ENCODE data around the gene EGFR. TPM values are rescaled to one million over a fixed set of nuclear protein-coding genes. Genes with fewer than 3 reads are reported as not detected.

The EGFR gene
- total RNA-seq, 2 donors from 2014 or later, result 42.5 to 44.2 TPM

DNA sequence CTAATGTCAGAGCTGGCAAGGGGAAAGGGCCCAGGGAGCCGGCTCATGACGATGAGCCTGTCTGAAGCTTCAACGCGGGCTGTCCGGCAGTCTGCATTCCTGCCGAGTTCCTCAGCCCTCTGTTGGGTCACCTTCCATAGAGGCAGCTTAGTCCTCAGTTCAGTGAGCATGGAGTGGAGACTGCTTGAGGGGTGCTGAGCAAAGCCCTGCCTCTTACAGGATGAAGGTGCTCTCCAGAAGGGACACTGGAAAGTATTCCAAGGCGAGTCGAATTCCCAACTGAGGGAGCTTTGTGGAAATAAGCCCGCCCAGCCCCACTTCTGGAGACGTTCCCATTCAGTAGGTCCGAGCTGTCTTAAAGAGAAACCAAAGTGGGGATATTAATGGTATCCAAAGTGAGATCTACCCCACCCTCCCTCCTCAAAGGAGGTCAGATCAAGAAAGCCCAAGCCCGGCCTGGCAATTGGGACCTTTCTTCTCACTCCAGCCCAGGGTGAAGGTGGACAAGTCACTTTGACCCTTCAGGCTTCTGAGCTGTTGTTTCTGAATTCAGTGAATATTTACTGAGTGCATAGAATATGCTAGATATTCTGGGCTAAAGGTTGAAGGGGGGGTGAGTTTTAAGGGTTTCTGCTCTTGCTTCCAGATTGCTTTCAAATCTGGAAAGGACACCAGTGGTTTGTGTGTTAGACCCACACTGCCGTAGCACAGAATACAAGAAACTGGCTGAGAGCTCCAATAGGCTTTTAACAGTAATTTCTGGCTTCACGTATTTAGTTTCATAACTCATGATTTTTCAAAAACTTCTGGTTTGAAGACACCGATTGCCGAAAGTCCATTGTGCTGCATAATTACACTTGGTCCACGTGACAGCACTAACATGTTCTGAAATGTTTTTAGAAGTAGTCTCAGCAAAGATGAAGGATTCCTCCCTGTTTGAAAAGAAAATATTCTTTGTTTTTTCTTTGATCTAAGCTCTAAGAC is 3.5 kb downstream of the EGFR start:
- 84 to 91% methylated on average over 13 to 17 of the region's 17 CpGs for WGBS, 2 donors
- TF ChIP-seq, protein P1, sequence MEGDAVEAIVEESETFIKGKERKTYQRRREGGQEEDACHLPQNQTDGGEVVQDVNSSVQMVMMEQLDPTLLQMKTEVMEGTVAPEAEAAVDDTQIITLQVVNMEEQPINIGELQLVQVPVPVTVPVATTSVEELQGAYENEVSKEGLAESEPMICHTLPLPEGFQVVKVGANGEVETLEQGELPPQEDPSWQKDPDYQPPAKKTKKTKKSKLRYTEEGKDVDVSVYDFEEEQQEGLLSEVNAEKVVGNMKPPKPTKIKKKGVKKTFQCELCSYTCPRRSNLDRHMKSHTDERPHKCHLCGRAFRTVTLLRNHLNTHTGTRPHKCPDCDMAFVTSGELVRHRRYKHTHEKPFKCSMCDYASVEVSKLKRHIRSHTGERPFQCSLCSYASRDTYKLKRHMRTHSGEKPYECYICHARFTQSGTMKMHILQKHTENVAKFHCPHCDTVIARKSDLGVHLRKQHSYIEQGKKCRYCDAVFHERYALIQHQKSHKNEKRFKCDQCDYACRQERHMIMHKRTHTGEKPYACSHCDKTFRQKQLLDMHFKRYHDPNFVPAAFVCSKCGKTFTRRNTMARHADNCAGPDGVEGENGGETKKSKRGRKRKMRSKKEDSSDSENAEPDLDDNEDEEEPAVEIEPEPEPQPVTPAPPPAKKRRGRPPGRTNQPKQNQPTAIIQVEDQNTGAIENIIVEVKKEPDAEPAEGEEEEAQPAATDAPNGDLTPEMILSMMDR (IDR thresholded peaks at IDR 0.05), result no peak
- TF ChIP-seq POLR2A (IDR thresholded peaks at IDR 0.05), result no peak
- H3K27ac ChIP-seq, result peak overlapping the region in 1 of 4 donors; percentile 26
- ATAC-seq, result no peak
- peaks cover 52% of the 10 kb centered on the region for H3K4me1 ChIP-seq
- H3K4me3 ChIP-seq, result no peak overlapping the region
- no peaks in the 10 kb centered on the region for H3K36me3 ChIP-seq (replicated peaks in 1 of 2; ENCODE audit: insufficient read depth in 1 of 2, low read depth in 2 of 2)
- H3K9me3 ChIP-seq, result no peaks in the 10 kb centered on the region
- no peaks in the 10 kb centered on the region for H3K27me3 ChIP-seq
- DNase-seq, result no peak
- intact Hi-C loops (cut with DNase I), result no loop called here

- H3K36me3 ChIP-seq (replicated peaks in 1 of 2; ENCODE audit: insufficient read depth in 1 of 2, low read depth in 2 of 2), result no peaks in the 10 kb centered on the region
- no peaks in the 10 kb centered on the region for H3K27me3 ChIP-seq
- no peak for DNase-seq
- no peak overlapping the region for H3K4me3 ChIP-seq
- no peaks in the 10 kb centered on the region for H3K9me3 ChIP-seq
- intact Hi-C loops (cut with DNase I), result no loop called here
- no peak for TF ChIP-seq POLR2A (IDR thresholded peaks at IDR 0.05)
- TF ChIP-seq, protein P1 (IDR thresholded peaks at IDR 0.05), result no peak
- H3K4me1 ChIP-seq, result peaks cover 49% of the 10 kb centered on the region
- H3K27ac ChIP-seq, result no peak overlapping the region
- ATAC-seq, result no peak
- WGBS, 2 donors, result 68 to 72% methylated on average over 4 of the region's 4 CpGs
Measured at GRCh38 chr7:55023841-55024505, 5.2 kb downstream of the EGFR start.

- DNase-seq, result no peak
- TF ChIP-seq POLR2A (IDR thresholded peaks at IDR 0.05), result no peak
- TF ChIP-seq, protein P1 (IDR thresholded peaks at IDR 0.05), result no peak
- H3K36me3 ChIP-seq (replicated peaks in 1 of 2; ENCODE audit: insufficient read depth in 1 of 2, low read depth in 2 of 2), result no peaks in the 10 kb centered on the region
- no peak overlapping the region for H3K27ac ChIP-seq
- intact Hi-C loops (cut with DNase I), result no loop called here
- peaks cover 55% of the 10 kb centered on the region for H3K4me1 ChIP-seq
- H3K4me3 ChIP-seq, result no peak overlapping the region
- WGBS, 2 donors, result 84 to 86% methylated on average over 2 of the region's 2 CpGs
- no peaks in the 10 kb centered on the region for H3K27me3 ChIP-seq
- H3K9me3 ChIP-seq, result no peaks in the 10 kb centered on the region
- no peak for ATAC-seq
Measured at GRCh38 chr7:55024776-55025175, 6.0 kb downstream of the EGFR start.

DNA sequence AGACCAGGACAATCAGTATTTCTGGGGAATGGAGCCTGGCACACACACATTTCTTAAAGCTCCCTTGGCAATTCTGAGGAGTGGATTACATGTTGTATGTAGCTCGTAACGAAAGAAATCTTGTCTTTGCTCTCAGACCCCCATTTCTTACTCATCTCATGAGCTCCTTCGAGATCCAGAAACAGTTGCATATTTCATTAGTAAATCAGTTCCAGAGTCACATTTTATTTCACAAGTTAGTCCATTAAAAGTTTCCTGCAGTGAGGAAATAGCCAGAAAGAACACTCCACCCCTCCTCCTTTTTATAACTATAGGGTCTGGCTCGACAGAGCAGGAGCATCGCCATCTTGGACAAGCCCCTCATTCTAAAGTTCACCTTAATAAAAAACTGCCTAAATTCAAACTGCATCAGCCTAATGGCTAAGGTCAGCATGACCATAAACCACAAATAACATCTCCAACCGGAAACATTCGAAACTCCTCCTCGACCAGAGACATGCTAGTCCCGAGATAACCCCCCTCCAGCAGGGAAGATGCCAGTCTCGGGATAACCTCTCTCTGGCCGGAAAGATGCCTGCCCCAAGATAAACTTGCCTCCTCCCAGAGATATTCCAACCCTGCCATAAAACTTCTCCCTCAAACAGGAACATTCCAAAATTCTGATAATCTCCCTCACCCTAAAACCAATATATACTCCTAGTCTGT is 7.4 kb downstream of the EGFR start:
- ATAC-seq, result no peak
- H3K4me3 ChIP-seq, result no peak overlapping the region
- peaks cover 59% of the 10 kb centered on the region for H3K4me1 ChIP-seq
- intact Hi-C loops (cut with DNase I), result no loop called here
- no peak for TF ChIP-seq POLR2A (IDR thresholded peaks at IDR 0.05)
- TF ChIP-seq, protein P1 (IDR thresholded peaks at IDR 0.05), result no peak
- no peaks in the 10 kb centered on the region for H3K9me3 ChIP-seq
- no peak for DNase-seq
- H3K27ac ChIP-seq, result peak overlapping the region in 2 of 4 donors; percentile 15 to 45
- H3K27me3 ChIP-seq, result no peaks in the 10 kb centered on the region
- 76 to 84% methylated on average over 11 of the region's 11 CpGs for WGBS, 2 donors
- no peaks in the 10 kb centered on the region for H3K36me3 ChIP-seq (replicated peaks in 1 of 2; ENCODE audit: insufficient read depth in 1 of 2, low read depth in 2 of 2)
